NT2/D1 (cell line): Measurements from ENCODE around the gene SMURF1.
"Not testable (repeated sequence)": the region's sequence is repeated elsewhere in the genome, so short reads cannot be mapped to it uniquely, and the experiment has no call there.

Source experiments
- DNase-seq: peaks from one replicate; pipeline ENCODE4 v3.0.0-alpha.2; 2011; ENCODE audit warnings: low read depth, low spot score
- H3K27me3 ChIP-seq: 2 replicates; pipeline ENCODE4 v1.6.0; 2011; ENCODE audit warnings: mild to moderate bottlenecking; ENCODE audit not compliant: insufficient read length, insufficient read depth
- H3K36me3 ChIP-seq: 2 replicates; pipeline ENCODE4 v1.6.1; 2011; ENCODE audit warnings: mild to moderate bottlenecking, low read length, mixed read lengths; ENCODE audit not compliant: insufficient read depth, insufficient read length
- H3K4me1 ChIP-seq: 2 replicates; pipeline ENCODE4 v1.5.1; 2011; ENCODE audit not compliant: insufficient read depth, insufficient read length
- H3K4me3 ChIP-seq: 2 replicates; pipeline ENCODE4 v1.5.1; 2011; ENCODE audit warnings: low read depth; ENCODE audit not compliant: insufficient read length
- H3K9ac ChIP-seq: 2 replicates; pipeline ENCODE4 v1.6.0; 2011; ENCODE audit warnings: low read depth; ENCODE audit not compliant: insufficient read length
- H3K9me3 ChIP-seq: 2 replicates; pipeline ENCODE4 v1.5.1; 2011; ENCODE audit warnings: mild to moderate bottlenecking, low read length; ENCODE audit not compliant: insufficient read depth
- SUZ12 ChIP-seq: IDR thresholded peaks from 2 replicates; pipeline ENCODE4 v1.6.1; 2011; ENCODE audit not compliant: insufficient read length, insufficient read depth; ENCODE audit errors: extremely low read depth
- YY1 ChIP-seq: IDR thresholded peaks from 2 replicates; pipeline ENCODE4 v1.6.1; 2011; ENCODE audit not compliant: insufficient read length, insufficient read depth
- ZNF274 ChIP-seq: IDR thresholded peaks from 2 replicates; pipeline ENCODE4 v1.6.1; 2011; ENCODE audit warnings: mild to moderate bottlenecking, low read depth, low read length

Gene SMURF1

DNA sequence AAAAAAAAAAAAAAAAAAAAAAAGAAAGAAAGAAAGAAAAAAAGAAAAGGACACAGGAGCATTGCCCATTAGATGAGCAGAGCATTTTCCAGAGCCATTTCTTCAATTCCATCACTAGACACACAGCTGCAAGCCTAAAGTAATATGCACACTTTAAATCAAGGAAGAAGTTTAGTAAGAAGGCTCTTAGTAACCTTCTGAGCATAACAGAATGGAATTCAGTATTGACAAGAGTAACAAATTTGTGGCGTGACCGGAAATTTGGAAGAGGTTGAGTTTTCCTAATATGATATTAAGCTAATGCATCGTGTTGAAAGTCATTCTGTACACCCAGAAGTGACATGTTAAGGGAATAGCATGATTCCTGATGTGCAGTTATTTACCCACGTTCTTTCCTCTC lies 35.3 kb downstream of the SMURF1 start:
- H3K4me3 ChIP-seq = no peak overlapping the region
- H3K9me3 ChIP-seq = no peaks in the 10 kb centered on the region
- H3K4me1 ChIP-seq = peaks cover 6% of the 10 kb centered on the region
- H3K36me3 ChIP-seq = no peaks in the 10 kb centered on the region
- no peak for TF ChIP-seq YY1
- no peak for TF ChIP-seq ZNF274
- H3K27me3 ChIP-seq = no peaks in the 10 kb centered on the region
- no peak overlapping the region for H3K9ac ChIP-seq
- DNase-seq = no peak

- Histone ChIP-seq H3K4me1 (peaks cover 6% of the 10 kb centered on the region), H3K4me3 (no peak overlapping the region), H3K9ac (no peak overlapping the region), H3K36me3 (no peaks in the 10 kb centered on the region), H3K9me3 (no peaks in the 10 kb centered on the region), H3K27me3 (no peaks in the 10 kb centered on the region)
- TF ChIP-seq YY1 = no peak
- no peak for TF ChIP-seq SUZ12
- no peak for TF ChIP-seq ZNF274
- DNase-seq = no peak
These were observed 37.1 kb downstream of the SMURF1 start for GRCh38 chr7:99106821-99107241.

DNA sequence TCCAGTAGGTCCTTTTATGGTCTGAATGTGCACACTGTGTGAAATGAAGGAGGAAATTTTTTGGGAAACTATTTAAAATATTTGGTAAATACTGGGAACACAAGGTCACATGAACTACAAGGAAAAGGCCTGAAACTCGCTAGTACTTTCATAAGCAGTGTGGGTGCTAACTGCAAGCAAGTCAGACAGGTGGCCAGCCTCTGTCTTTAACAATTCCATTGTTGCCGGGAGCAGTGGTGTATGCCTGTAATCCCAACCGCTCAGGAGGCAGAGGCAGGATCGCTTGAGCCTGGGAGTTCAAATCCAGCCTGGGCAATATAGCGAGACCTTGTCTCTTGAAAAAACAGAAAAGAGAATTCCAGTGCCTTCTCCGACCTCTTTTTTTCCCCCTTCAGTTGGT lies 37.5 kb downstream of the SMURF1 start:
- no peaks in the 10 kb centered on the region for H3K27me3 ChIP-seq
- H3K36me3 ChIP-seq = no peaks in the 10 kb centered on the region
- no peak overlapping the region for H3K4me3 ChIP-seq
- no peak for DNase-seq
- H3K9ac ChIP-seq = no peak overlapping the region
- peaks cover 6% of the 10 kb centered on the region for H3K4me1 ChIP-seq
- no peak for TF ChIP-seq YY1
- no peak for TF ChIP-seq ZNF274
- TF ChIP-seq SUZ12 = no peak
- no peaks in the 10 kb centered on the region for H3K9me3 ChIP-seq

DNA sequence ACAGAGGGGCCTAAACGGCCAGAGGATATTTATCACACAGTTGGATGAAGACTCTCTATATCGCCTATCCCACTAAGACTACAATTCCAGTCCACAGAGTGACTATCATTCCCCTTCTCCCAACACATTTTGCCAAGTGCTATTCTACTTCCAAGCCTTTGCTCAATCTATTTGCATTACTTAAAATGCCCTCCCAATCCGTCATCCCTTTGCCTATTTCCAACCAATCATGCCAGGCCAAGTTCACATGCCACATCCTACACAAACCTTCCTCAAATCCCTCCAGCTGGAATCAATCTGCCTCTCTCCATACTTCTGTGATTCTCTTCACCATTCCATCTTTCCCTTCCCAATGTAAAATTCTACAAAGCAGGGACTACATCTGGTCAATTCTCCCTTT lies 38.2 kb downstream of the SMURF1 start:
- no peaks in the 10 kb centered on the region for H3K27me3 ChIP-seq
- H3K9me3 ChIP-seq = no peaks in the 10 kb centered on the region
- H3K9ac ChIP-seq = no peak overlapping the region
- no peak overlapping the region for H3K4me3 ChIP-seq
- DNase-seq = no peak
- no peak for TF ChIP-seq SUZ12
- TF ChIP-seq YY1 = no peak
- no peak for TF ChIP-seq ZNF274
- H3K4me1 ChIP-seq = peaks cover 6% of the 10 kb centered on the region
- H3K36me3 ChIP-seq = no peaks in the 10 kb centered on the region

GRCh38 chr7:99104631-99105030 lies 39.3 kb downstream of the SMURF1 start:
- H3K4me1 ChIP-seq = peaks cover 6% of the 10 kb centered on the region

DNA sequence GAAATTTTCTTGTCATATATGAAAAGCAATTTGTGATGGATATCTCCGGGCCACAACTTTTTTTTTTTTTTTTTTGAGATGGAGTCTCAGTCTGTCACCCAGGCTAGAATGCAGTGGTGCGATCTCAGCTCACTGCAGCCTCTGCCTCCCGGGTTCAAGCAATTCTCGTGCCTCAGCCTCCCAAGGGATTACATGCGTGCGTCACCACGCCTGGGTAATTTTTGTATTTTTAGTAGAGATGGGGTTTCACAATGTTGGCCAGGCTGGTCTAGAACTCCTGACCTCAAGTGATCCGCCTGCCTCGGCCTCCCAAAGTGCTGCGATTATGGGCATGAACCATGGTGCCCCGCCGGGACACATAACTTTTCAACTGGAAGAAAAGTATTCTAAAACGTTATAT lies 40.1 kb downstream of the SMURF1 start:
- not testable (repeated sequence) for H3K4me3 ChIP-seq, H3K9me3 ChIP-seq, H3K36me3 ChIP-seq, H3K27me3 ChIP-seq, H3K9ac ChIP-seq, DNase-seq, H3K4me1 ChIP-seq

More at GRCh38 chr7:99104631-99105030, 39.3 kb downstream of the SMURF1 start:
- Histone ChIP-seq H3K27me3 (no peaks in the 10 kb centered on the region), H3K4me3 (no peak overlapping the region), H3K9me3 (no peaks in the 10 kb centered on the region), H3K36me3 (no peaks in the 10 kb centered on the region), H3K9ac (no peak overlapping the region)
- no peak for DNase-seq
- TF ChIP-seq ZNF274 (no peak), YY1 (no peak), SUZ12 (no peak)

DNA sequence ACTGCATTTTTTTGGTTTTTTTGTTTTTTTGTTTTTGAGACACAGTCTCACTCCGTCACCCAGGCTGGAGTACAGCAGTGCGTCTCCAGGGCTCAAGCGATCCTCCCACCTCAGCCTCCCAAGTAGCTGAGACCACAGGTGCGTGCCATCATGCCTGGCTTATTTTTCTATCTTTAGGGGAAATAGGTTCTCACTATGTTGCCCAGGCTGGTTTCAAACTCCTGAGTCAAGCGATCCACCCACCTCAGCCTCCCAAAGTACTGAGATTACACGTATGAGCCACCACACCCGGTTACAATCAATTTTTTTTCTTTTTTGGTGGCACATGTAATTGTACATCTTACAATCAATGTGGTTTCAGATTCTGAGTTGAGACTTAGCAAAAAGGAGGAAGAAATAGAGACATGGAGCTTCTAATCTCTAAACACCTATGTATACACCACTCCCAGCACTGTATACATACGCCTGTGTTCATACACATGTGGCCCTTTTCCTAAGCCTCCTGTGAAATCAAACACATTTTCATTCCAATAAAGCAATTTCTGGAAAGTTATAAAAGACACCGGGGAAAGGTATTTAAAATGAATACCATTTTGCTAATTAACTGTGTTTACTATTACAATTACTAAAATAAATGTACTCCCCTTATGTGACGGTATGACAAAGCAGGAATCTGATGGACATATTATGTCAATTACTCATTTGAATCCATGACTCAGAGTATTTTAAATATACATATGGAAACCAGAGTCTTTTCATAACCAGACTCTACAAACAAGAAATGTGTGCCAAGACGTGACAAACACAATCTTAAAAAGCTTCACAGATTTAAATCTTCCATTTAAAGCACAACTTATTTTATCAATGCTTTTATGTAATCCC lies 40.9 kb downstream of the SMURF1 start:
- H3K9me3 ChIP-seq = no peaks in the 10 kb centered on the region
- no peaks in the 10 kb centered on the region for H3K27me3 ChIP-seq
- DNase-seq = no peak
- no peak for TF ChIP-seq SUZ12
- no peak for TF ChIP-seq YY1
- no peak for TF ChIP-seq ZNF274
- H3K36me3 ChIP-seq = no peaks in the 10 kb centered on the region
- no peak overlapping the region for H3K4me3 ChIP-seq
- no peak overlapping the region for H3K9ac ChIP-seq
- H3K4me1 ChIP-seq = peaks cover 2% of the 10 kb centered on the region
